DND-41 (cell line): ENCODE data around the gene RGS7BP.

Experiments
- CTCF ChIP-seq: IDR thresholded peaks from 2 replicates; pipeline ENCODE4 v1.5.1; 2012; ENCODE audit warnings: borderline replicate concordance, low read length, moderate library complexity, mild to moderate bottlenecking; ENCODE audit not compliant: poor library complexity, severe bottlenecking; ENCODE audit errors: extremely low read depth
- EZH2 ChIP-seq: IDR thresholded peaks from 3 replicates; pipeline ENCODE4 v1.6.1; 2012; ENCODE audit warnings: borderline replicate concordance, low read depth, mild to moderate bottlenecking, moderate library complexity, low read length, inconsistent platforms; ENCODE audit not compliant: severe bottlenecking

GRCh38 chr5:64457846-64458245 is 48.0 kb upstream of the RGS7BP start:
- TF ChIP-seq CTCF: no peak
- TF ChIP-seq EZH2: no peak
